PC-3 (cell line): ENCODE measurements around the gene PCDH15. TPM values are rescaled to one million over a fixed set of nuclear protein-coding genes. Genes with fewer than 3 reads are reported as not detected.

Experiments
- ATAC-seq: fragments of 200-7000 bp; cut with Tn5 transposase; 2 replicates; pipeline ENCODE4 v1.9.1; 2020; ENCODE audit warnings: mild to moderate bottlenecking, moderate library complexity
- BruUV-seq: library from RNA; stranded (reverse); fragments of 400-500 nt; replicated peaks from 2 replicates; lab custom pipeline; 2021; lab: Mats Ljungman, UMichigan
- CTCF ChIA-PET: fragments of 300-600 bp; sonication (Branson Sonifier 250); formaldehyde crosslinking; loops from one replicate; lab custom pipeline; 2022; ENCODE audit warnings: antibody characterized with exemption; lab: Charles Lee
- POLR2A ChIA-PET: fragments of 300-600 bp; sonication (Branson Sonifier 250); formaldehyde crosslinking; loops from one replicate; lab custom pipeline; 2022; ENCODE audit warnings: antibody characterized with exemption; ENCODE audit not compliant: unreplicated experiment; lab: Charles Lee
- DNase-seq: peaks from one replicate; pipeline ENCODE4 v3.0.0-alpha.2; 2015
- H2AFZ ChIP-seq: fragments of 300-600 bp; sonication (generic); 2 replicates; pipeline ENCODE4 v1.6.0; 2016; ENCODE audit warnings: antibody characterized with exemption, low read length
- H3F3A ChIP-seq: fragments of 300-600 bp; sonication (generic); one replicate; pipeline ENCODE4 v1.6.0; 2017; ENCODE audit warnings: antibody characterized with exemption, low read length, control low read depth, mild to moderate bottlenecking; ENCODE audit not compliant: unreplicated experiment
- H3K27ac ChIP-seq: fragments of 300-600 bp; sonication (generic); 2 replicates; pipeline ENCODE4 v1.5.1; 2016; ENCODE audit warnings: mild to moderate bottlenecking, low read length
- H3K27me3 ChIP-seq: fragments of 300-600 bp; sonication (generic); 2 replicates; pipeline ENCODE4 v1.6.1; 2016; ENCODE audit warnings: low read length, mixed read lengths
- H3K36me3 ChIP-seq: fragments of 300-600 bp; sonication (generic); 2 replicates; pipeline ENCODE4 v1.6.1; 2016; ENCODE audit warnings: low read depth, mixed run types, low read length, mixed read lengths
- H3K4me1 ChIP-seq: fragments of 300-600 bp; sonication (generic); 2 replicates; pipeline ENCODE4 v1.5.1; 2016; ENCODE audit warnings: low read length; ENCODE audit not compliant: insufficient read depth
- H3K4me2 ChIP-seq: fragments of 300-600 bp; sonication (generic); 2 replicates; pipeline ENCODE4 v1.6.0; 2016; ENCODE audit warnings: low read length
- H3K4me3 ChIP-seq: fragments of 300-600 bp; sonication (generic); 2 replicates; pipeline ENCODE4 v1.5.1; 2016; ENCODE audit warnings: mild to moderate bottlenecking, low read length, mixed read lengths
- H3K79me2 ChIP-seq: fragments of 300-600 bp; sonication (generic); 2 replicates; pipeline ENCODE4 v1.6.1; 2017; ENCODE audit warnings: low read length, mixed read lengths
- H3K9ac ChIP-seq: fragments of 300-600 bp; sonication (generic); 2 replicates; pipeline ENCODE4 v1.6.0; 2016; ENCODE audit warnings: mild to moderate bottlenecking, low read length
- H3K9me2 ChIP-seq: fragments of 300-600 bp; sonication (generic); replicated peaks from 2 replicates; pipeline ENCODE4 v1.6.1; 2016; ENCODE audit warnings: mixed run types, low read length, mixed read lengths
- H3K9me3 ChIP-seq: fragments of 300-600 bp; sonication (generic); 2 replicates; pipeline ENCODE4 v1.6.1; 2016; ENCODE audit warnings: low read length, mixed read lengths
- H4K20me1 ChIP-seq: fragments of 300-600 bp; sonication (generic); 2 replicates; pipeline ENCODE4 v1.6.1; 2016; ENCODE audit warnings: low read length, mixed read lengths
- EZH2 ChIP-seq: fragments of 300-600 bp; sonication (generic); IDR thresholded peaks from one replicate; pipeline ENCODE4 v1.6.1; 2017; ENCODE audit warnings: antibody characterized with exemption, mild to moderate bottlenecking, low read length; ENCODE audit not compliant: unreplicated experiment
- EZH2phosphoT487 ChIP-seq: fragments of 300-600 bp; sonication (generic); IDR thresholded peaks from 2 replicates; pipeline ENCODE4 v1.6.1; 2018; ENCODE audit warnings: mild to moderate bottlenecking, antibody characterized with exemption, low read length, borderline replicate concordance
- intact Hi-C: fragments of 100-400 bp; cut with micrococcal nuclease; formaldehyde crosslinking; loops from 2 replicates; pipeline ENCODE4 v1.9.0; 2023
- total RNA-seq: library from RNA; depleted of rRNA; stranded (reverse); fragments of >200 nt; gene quantifications from 2 replicates; pipeline ENCODE4 v1.2.3, GENCODE V29; 2014
- TF ChIP-seq, protein P1 (sequence below): fragments of 300-600 bp; sonication (generic); conservative IDR thresholded peaks from 2 replicates; pipeline ENCODE4 v1.5.1; 2017; ENCODE audit warnings: antibody characterized with exemption, low read depth, mild to moderate bottlenecking, low read length

The PCDH15 gene
- total RNA-seq, 1 experiment from 2014 or later: not detected

DNA sequence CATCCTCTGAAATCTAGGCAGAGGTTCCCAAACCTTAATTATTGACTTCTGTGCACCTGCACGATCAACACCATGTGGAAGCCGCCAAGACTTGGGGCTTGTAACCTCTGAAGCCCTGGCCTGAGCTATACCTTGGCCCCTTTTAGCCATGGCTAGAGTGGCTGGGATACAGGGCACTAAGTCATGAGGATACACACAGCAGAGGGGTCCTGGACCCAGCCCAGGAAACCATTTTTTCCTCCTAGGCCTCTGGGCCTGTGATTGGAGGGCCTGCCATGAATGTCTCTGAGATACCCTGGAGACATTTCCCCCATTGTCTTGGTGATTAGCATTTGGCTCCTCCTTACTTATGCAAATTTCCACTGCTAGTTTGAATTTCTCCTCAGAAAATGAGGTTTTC is 743.7 kb downstream of the PCDH15 start:
- H3F3A ChIP-seq: no peaks in the 10 kb centered on the region
- no peaks in the 10 kb centered on the region for H3K36me3 ChIP-seq
- no peak overlapping the region for H3K4me2 ChIP-seq
- no peak for TF ChIP-seq EZH2
- no peak for TF ChIP-seq EZH2phosphoT487
- CTCF ChIA-PET: no interaction called here
- intact Hi-C loops: no loop called here
- H3K9ac ChIP-seq: no peak overlapping the region
- BruUV-seq: no TSS peak
- no peaks in the 10 kb centered on the region for H4K20me1 ChIP-seq
- POLR2A ChIA-PET: no interaction called here
- no peak for DNase-seq
- H3K4me3 ChIP-seq: no peak overlapping the region
- H3K27me3 ChIP-seq: no peaks in the 10 kb centered on the region
- H3K4me1 ChIP-seq: no peaks in the 10 kb centered on the region
- no peaks in the 10 kb centered on the region for H3K79me2 ChIP-seq
- H3K9me3 ChIP-seq: 0 out of 2 replicates have a peak, but pooled peaks cover 18% of the 10 kb centered on the region
- ATAC-seq: no peak
- H2AFZ ChIP-seq: no peak overlapping the region
- no peak overlapping the region for H3K27ac ChIP-seq
- no peaks in the 10 kb centered on the region for H3K9me2 ChIP-seq

DNA sequence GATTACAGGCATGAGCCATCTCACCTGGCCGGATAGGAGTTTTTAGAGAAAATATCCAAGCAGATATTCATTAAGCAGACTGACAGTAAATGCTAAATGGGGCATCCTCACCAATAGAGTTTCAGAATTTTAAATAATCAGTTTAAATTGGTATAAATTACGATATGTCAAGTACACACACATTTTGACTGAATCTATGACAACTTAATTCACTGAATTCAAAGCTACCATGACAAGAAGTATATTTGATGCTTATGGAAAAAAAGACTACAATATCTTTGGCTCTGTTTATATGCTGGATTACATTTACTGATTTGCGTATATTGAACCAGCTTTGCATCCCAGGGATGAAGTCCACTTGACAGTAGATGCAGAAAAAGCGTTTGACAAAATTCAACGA is 774.7 kb downstream of the PCDH15 start:
- Histone ChIP-seq H3K4me2 (no peak overlapping the region), H3K9me3 (no peaks in the 10 kb centered on the region), H3K79me2 (no peaks in the 10 kb centered on the region), H3K4me1 (no peaks in the 10 kb centered on the region), H3K4me3 (no peak overlapping the region), H3K9ac (no peak overlapping the region), H3F3A (no peaks in the 10 kb centered on the region), H3K27me3 (no peaks in the 10 kb centered on the region), H3K9me2 (no peaks in the 10 kb centered on the region), H3K36me3 (no peaks in the 10 kb centered on the region), H2AFZ (no peak overlapping the region), H3K27ac (no peak overlapping the region), H4K20me1 (no peaks in the 10 kb centered on the region)
- no TSS peak for BruUV-seq
- ChIA-PET CTCF (no interaction called here), POLR2A (no interaction called here)
- no peak for DNase-seq
- intact Hi-C loops: no loop called here
- no peak for TF ChIP-seq EZH2phosphoT487
- TF ChIP-seq, protein P1, sequence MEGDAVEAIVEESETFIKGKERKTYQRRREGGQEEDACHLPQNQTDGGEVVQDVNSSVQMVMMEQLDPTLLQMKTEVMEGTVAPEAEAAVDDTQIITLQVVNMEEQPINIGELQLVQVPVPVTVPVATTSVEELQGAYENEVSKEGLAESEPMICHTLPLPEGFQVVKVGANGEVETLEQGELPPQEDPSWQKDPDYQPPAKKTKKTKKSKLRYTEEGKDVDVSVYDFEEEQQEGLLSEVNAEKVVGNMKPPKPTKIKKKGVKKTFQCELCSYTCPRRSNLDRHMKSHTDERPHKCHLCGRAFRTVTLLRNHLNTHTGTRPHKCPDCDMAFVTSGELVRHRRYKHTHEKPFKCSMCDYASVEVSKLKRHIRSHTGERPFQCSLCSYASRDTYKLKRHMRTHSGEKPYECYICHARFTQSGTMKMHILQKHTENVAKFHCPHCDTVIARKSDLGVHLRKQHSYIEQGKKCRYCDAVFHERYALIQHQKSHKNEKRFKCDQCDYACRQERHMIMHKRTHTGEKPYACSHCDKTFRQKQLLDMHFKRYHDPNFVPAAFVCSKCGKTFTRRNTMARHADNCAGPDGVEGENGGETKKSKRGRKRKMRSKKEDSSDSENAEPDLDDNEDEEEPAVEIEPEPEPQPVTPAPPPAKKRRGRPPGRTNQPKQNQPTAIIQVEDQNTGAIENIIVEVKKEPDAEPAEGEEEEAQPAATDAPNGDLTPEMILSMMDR: no peak
- no peak for TF ChIP-seq EZH2
- ATAC-seq: no peak

DNA sequence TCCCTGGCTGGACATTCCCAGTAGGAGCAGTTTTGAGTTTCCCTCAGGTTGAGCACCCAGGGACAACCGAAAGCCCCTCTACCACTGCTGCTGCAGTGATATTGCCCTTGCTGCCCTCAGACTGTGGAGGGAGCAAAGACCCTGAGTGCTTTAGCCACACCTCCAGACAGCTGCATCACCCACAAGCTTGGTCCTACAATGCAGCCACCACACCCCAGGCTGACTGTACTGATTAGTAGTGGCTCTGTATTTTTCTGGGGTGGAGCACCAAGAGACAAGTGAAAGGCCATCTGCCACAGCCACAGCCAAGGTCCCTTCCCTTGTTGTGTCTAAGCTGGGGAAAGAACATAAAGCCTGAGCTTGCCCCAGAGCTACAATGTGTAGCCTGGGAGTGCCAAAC is 789.9 kb downstream of the PCDH15 start:
- no peak overlapping the region for H3K4me2 ChIP-seq
- DNase-seq: no peak
- no peak overlapping the region for H3K9ac ChIP-seq
- H3K9me3 ChIP-seq: 0 out of 2 replicates have a peak, but pooled peaks cover 14% of the 10 kb centered on the region
- no peaks in the 10 kb centered on the region for H3K36me3 ChIP-seq
- H2AFZ ChIP-seq: no peak overlapping the region
- H3K4me3 ChIP-seq: no peak overlapping the region
- H3K79me2 ChIP-seq: no peaks in the 10 kb centered on the region
- ChIA-PET CTCF (no interaction called here), POLR2A (interaction anchor here (0.5 kb wide), 1 partner anchor 1618 kb away, joined by 6 read pairs; no protein-coding TSS in a partner anchor)
- intact Hi-C loops: no loop called here
- no peaks in the 10 kb centered on the region for H3K9me2 ChIP-seq
- TF ChIP-seq EZH2 (no peak), EZH2phosphoT487 (no peak)
- TF ChIP-seq, protein P1: no peak
- no peaks in the 10 kb centered on the region for H4K20me1 ChIP-seq
- no peaks in the 10 kb centered on the region for H3K4me1 ChIP-seq
- no peaks in the 10 kb centered on the region for H3K27me3 ChIP-seq
- H3F3A ChIP-seq: no peaks in the 10 kb centered on the region
- no peak overlapping the region for H3K27ac ChIP-seq
- no TSS peak for BruUV-seq
- no peak for ATAC-seq
